Fibroblast of mammary gland (primary cell): ENCODE results near the gene TKFC.

ENCODE experiments used
- DNase-seq: peaks from one replicate; pipeline ENCODE4 v3.0.0-alpha.2; 2010; ENCODE audit warnings: low read depth
- H3K4me3 ChIP-seq: 2 replicates; pipeline ENCODE4 v1.5.1; 2011; ENCODE audit warnings: low read depth, mild to moderate bottlenecking, low read length, moderate library complexity; ENCODE audit not compliant: control insufficient read depth
- CTCF ChIP-seq: conservative IDR thresholded peaks from 2 replicates; pipeline ENCODE4 v1.5.1; 2011; ENCODE audit warnings: low read depth, low read length, inconsistent platforms; ENCODE audit not compliant: control insufficient read depth, insufficient read depth

TKFC gene

DNA sequence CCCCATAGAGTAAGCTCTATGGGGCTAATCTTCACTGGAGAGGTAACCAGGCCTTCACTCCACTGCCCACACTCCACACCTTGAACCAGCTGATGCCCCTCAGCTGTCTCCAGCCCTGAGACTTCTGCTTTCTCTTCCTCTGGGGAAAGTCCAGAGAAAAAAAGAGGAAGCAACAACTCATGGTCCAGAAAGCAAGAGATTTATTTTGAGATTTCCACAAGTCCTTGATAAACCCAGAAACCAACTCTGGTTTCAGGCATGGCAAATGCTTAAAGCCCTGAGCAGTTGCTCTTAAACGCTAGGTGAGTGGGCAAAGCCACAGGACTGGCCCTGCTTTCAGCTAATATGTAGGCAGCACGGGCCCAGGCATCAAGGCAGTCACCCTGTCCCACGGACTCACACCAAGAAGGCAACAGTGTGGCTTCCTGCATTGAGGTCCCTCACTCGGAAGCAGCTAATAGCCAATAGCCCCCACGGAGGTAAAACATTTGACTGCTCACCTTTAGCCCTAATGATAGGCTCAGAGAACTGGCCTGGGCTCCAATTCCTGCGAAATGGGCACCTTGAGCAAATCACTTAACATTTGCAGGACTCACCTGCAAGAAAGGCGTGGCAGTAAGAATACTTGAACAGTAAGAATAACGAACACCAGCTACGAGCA lies 24.3 kb downstream of the TKFC start:
- no peak for TF ChIP-seq CTCF
- DNase-seq: no peak
- H3K4me3 ChIP-seq: no peak overlapping the region

- no peak for DNase-seq
- TF ChIP-seq CTCF: no peak
- H3K4me3 ChIP-seq: no peak overlapping the region
Observed at GRCh38 chr11:61357894-61358239, 24.8 kb downstream of the TKFC start.

GRCh38 chr11:61358566-61358965 lies 25.5 kb downstream of the TKFC start:
- no peak overlapping the region for H3K4me3 ChIP-seq
- no peak for DNase-seq

DNA sequence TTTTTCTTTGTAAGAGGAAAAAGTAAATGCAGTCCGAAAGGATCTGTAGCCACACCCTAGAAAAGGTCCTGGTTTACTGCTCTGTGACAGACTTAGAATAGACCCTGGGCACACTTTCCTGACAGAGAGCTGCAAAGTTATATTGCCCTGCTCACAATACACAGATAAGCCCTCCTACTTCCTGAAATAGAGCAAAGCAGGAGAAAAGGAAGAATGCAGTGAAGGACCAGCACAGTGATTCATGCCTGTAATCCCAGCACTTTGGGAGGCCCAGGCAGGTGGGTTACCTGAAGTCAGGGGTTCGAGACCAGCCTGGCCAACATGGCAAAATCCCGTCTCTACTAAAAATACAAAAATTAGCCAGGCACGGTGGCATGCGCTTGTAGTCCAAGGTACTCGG lies 26.5 kb downstream of the TKFC start:
- H3K4me3 ChIP-seq: no peak overlapping the region
- no peak for TF ChIP-seq CTCF
- DNase-seq: no peak

More at GRCh38 chr11:61358566-61358965, 25.5 kb downstream of the TKFC start:
- no peak for TF ChIP-seq CTCF

DNA sequence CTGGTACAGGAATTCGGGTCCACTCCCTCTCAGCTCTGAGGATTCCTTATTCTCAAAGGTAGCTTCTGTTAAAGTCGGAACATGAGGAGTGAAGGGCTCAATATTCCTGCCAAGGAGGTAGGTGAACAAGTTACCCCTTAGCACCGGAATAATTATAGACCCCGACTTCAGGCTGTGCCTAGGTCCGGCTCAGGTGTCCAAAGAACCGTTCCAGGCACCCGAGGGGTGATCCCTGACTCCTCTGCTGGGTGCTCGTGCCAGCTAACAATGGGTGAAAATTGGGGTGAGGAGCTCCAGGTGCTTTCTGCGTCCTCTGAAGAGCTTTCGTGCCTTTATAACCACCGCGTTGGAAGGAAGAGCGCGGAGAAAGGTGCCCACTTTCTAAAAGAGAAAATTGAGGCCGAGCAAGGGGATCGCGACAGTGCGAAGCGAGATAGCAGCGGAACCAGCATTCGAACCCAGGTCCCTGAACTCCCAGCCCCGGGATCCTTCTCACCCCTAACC lies 28.3 kb downstream of the TKFC start:
- no peak for TF ChIP-seq CTCF

GRCh38 chr11:61361741-61362541 lies 28.9 kb downstream of the TKFC start, which contains the start of the genes CYB561A3 and TMEM138:
Gene CYB561A3, minus strand, starts transcription at chr11:61361882. Its CDS starts 5,169 bp downstream, at chr11:61356713.
Gene TMEM138, plus strand, starts transcription at chr11:61362374. Its CDS starts 2,017 bp downstream, at chr11:61364391.
- peak within 1 kb of the TSS; percentile 82 for H3K4me3 ChIP-seq
- no peak for TF ChIP-seq CTCF
- peak; percentile 89 for DNase-seq

More for the DNA sequence above, 28.3 kb downstream of the TKFC start:
- peak overlapping the region; percentile 82 for H3K4me3 ChIP-seq
- DNase-seq: no peak
